HG02870 (cell line): ENCODE data around the gene NOC2L.

Source experiments
- ATAC-seq: cut with Tn5 transposase; IDR thresholded peaks from one replicate; pipeline ENCODE4 v1.9.1; 2021; ENCODE audit warnings: mild to moderate bottlenecking, moderate library complexity; ENCODE audit not compliant: unreplicated experiment

The NOC2L gene

DNA sequence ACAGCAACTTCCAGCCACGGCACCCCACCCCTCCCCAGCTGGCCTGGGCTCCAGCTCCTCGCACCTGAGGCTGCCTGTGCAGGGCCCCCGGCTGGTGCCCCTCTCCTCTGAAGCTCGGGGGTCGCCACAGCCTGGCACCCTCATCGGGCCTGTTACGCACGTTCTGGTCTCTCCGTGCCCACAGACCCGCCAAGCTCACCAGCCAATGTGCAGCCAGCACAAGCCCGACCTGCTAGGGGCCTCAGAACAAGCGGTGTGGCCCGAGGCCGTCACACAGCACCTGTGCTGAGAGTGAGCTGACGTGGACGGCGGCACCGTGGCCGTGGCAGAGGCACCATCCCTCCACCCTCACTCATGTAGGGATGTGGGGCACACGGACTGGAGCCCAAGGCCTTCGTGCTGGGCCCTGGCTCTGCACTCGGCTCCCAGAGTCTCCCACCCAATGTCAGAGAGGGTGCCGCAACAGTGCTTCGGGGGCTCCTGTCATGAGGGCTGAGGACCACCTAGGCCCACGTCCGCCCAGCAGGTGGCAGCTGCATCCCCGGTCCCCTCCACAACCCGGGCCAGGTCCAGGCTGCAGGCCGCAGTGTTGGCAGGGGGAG lies 39.7 kb downstream of the NOC2L start:
- no peak for ATAC-seq

DNA sequence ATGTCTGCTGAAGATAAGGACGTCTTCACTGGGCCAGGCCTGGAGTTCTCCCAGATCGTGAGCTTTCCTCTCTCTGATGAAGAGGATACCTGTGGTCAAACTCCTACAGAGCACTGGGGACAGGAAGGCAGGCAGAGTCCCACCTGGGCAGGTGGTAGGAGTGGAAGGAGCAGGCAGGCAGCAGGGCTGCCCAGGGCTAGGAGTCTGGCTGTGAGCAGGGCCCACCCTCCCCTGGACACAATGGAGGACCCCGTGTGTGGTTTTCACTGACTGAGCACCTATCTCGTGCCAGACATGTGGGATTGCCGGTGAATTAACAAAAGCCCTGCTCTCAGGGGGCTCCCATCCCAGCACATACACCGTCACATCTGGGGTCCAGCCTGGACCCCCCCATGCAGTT lies 40.2 kb downstream of the NOC2L start:
- no peak for ATAC-seq

DNA sequence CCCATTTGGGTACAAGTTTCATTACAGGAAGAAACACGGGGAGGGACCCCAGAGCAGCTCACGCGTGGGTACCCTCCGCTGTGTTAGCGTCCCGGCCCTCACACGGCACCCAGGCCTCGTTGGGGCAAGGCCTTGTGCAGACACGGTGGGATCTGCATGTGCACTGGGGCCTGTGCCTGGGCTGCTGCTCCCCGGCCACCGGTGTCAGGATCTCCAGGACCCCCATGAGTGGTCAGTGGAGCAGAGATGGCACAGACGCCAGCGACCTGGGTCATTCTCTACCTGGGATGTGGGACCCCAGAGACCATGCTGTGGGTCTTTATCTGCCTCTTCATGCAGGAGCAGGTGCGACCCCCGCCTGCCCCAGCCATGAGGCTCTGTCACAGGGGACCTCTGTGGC lies 40.7 kb downstream of the NOC2L start:
- ATAC-seq, result no peak

DNA sequence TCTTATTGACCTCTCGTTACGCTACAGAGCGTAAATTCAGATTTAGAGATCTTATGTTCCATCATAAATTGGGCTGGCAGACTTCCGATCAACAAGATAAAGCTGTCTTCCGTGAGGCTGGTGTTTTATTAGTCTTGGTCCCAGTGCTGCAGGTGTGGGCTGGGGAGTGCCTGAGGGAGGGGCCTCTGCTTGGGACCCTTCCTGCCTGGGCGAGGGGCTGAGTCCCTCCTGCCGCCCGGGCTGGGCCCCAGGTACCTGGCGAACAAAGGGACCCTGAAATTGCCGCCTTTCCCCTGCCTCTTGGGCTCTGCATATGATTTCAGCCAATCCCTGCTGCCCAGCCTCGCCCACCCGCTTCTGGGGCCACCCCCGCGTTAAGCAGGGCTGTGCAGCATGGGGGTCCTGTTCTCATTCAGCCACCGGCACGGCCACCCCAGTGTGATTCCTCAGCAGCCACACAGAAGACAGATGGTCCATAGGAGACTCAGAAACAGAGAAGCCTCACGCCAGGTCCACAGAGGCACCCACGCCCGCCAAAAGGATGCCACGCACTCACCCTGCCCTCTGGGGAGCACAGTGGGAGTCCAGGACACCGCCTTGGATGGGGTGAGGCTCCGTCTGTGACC lies 41.5 kb downstream of the NOC2L start:
- ATAC-seq, result no peak

DNA sequence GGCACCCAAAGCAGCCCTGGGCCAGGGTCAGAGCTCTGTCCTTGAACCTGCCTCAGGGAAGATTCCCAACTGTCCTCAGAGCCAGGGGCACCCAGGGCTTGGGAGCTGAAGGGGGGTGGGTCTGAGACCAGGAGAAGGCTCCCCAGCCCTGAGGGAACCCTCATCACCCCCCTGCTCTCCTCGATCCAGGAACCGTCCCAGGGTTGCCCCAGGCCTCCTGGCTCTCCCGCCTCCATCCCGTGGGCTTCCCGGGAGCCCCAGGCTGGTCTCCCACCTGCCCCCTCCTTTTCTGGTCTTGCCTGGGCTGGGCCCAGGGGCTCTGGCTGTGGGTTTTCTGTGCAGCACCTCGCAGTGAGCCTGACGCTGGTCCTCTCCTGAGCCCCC lies 42.0 kb downstream of the NOC2L start:
- ATAC-seq, result no peak

DNA sequence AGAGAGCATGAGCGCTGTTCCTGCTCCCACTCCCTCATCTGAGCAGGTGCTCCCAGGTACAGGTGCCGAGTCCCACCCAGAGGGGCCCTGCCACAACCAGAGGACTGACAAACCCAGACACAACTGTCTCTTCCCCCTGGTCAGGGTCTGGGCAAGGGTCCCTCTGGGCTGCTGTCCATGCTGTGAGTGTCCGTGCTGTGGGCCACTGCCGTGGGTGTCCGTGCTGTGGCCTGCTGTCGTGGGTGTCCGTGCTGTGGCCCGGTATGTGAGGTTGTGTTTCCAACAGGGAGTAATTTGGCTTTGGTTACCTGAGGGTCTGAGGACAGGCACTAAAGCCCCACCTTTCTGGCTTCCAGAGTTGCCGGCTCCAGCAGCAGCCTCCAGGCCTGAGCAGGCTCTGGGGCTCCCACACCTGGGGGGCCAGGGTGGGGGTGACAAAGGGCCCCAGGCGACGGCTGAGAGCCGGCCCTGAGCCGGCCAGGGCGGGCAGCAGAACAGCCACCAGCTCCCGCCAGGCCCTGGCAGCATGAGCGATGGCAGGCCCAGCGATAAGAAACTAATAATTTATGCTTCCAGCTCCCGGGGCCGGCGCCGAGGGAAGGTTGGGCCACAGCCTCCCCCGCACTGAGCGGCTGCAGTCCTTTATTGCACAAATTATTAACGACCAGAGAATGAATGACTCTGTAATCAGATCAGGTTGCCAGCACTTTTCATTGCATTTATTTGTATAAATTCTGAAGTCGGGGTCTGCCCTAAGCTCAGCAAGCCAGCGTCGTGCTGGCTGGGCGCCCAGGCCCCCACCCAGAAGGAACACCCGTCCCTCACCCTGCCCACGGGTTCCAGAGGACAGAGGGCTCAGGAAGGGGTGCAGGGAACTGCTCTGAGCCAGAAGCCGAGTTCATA lies 42.6 kb downstream of the NOC2L start:
- no peak for ATAC-seq

DNA sequence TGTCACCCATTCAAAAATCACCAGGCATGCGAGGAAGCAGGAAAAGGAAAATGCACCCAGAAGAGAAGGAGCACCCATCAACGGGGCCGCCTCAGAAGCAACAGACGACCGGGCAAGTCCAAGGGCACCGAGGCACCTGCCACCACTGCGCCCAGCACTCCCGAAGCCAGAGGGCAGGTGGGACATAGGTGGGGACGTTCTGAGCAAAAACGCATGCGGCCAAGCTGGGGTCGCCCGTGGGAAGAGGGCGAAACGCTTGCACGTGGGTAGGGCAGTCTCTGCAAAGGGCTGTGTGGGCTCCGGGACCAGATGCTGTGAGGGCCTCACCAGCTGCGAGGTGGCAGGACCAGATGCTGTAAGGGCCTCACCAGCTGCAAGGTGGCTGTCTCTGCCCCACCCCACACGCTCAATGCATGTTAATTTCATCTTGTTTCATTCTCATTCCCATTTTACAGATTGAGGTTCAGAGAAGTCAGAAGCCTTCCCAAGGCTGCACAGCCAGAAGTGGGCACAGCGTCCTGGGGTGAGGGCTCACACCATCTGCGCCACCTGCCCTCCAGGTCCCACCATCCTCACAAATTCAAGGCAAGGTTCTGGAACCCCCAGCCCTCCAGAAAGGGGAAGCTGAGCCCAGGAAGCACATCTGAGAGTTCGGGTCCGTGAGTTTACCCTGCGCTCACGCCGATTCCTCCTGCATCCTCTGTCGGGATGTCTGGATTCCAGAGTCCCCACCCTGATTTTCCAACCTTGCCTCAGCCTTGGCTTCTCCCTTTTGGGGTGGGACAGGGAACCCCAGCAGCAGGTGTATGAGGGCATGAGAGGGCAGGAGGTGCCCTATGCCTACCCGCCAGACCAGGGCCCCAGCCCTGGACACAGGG lies 43.5 kb downstream of the NOC2L start:
- no peak for ATAC-seq

DNA sequence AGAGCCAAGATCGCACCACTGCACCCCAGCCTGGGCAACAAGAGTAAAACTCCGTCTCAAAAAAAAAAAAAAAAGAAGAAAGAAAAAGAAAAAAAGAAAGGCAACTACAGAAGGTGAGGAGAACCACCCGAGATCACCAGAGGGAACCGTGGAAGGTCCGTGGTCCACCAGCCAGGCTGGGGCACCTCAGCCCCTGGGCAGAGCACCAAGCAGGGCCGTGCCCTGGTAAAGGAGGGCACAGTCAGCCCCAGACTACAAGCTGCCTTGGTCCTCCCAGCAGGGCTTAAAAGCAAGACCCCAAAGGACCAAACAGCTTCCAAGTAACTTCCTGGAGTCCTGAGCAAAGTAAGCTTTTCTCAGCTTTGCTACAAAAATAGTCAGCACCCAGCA lies 44.2 kb downstream of the NOC2L start:
- ATAC-seq, result no peak

DNA sequence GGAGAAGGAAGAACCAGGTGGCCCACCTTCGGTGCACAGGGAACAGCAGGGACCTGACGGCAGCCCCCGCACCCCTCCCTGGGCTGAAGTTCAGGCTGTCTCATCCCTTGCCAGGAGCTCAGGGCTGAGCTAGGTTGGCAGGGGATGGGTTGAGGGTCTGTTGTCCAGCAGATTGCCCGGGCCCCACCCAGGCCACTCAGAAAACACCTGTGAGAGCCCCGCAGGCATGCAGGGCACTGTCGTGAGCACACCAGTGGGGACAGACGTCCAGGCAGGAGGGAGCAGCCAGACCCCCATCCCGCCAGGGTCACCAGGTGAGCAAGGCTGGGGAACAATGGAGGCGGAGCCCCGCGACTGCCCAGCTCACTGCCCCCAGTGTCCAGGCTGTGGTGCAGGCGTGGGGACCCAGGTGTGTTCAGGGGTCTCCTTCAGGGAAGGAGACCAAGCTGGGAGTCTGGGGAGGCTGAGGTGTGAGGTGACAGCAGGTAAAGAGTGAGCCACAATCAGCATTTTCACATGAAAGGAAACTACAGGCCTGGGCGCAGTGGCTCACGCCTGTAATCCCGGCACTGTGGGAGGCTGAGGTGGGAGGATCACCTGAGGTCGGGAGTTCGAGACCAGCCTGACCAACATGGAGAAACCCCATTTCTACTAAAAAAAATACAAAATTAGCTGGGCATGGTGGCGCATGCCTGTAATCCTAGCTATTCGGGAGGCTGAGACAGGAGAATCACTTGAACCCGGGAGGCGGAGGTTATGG lies 44.7 kb downstream of the NOC2L start:
- ATAC-seq, result no peak

DNA sequence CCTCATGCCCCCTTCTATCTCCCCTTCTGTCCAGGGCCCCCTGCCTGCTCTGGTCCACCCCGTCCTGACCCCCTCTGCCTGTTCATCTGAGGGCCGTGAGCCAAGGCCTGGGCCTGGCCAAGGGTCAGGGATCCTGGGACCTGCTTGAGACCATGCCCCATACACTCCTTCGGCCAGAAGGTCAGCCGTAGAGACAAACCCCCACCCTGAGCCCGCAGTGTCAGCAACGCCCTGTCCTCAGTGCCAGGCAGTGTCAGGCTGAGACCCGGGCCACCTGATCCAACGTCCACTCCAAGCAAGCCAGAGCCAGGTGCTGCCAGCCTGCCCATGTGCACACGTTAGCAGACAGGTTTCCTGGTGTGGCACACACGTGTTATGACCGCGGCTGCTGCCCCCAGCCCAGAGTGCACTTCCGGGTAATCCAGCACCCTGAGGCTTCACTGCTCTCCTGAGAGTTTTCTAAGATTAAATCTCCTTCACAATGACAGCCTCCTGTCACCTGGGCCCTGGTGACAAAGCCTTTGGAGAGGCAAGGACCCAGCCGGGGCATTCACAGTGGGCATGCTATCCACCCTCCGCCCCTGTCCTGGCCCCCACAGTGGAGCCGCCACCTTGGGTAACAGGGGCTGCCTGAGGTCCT lies 45.4 kb downstream of the NOC2L start:
- no peak for ATAC-seq

DNA sequence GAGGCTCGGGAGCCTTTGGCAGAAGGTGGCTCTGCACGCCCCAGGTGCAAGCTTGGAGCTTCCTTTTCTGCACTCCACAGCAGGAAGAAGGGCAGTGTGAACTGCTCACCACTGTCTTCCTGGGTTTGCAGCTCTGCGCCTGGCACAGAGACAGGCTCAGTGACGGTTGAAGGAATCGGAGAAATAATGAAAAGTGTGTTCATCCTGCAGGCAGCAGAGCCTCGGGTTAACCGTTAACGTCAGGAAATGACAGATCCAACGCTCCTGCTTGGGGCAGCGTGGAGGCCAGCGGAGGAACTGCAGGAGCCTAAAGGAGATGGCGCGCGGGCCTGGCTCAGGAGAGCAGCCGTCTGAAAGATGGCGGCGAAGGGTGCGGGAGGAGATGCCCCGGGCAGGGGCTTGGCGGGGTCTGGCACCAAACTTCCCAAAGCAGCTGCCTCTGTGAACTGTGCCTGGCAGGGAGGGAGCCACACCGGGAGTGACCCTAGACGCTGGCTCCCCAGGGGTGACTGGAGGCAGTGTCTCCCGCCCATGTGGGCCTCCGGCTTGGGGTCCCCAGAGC lies 46.2 kb downstream of the NOC2L start:
- no peak for ATAC-seq

DNA sequence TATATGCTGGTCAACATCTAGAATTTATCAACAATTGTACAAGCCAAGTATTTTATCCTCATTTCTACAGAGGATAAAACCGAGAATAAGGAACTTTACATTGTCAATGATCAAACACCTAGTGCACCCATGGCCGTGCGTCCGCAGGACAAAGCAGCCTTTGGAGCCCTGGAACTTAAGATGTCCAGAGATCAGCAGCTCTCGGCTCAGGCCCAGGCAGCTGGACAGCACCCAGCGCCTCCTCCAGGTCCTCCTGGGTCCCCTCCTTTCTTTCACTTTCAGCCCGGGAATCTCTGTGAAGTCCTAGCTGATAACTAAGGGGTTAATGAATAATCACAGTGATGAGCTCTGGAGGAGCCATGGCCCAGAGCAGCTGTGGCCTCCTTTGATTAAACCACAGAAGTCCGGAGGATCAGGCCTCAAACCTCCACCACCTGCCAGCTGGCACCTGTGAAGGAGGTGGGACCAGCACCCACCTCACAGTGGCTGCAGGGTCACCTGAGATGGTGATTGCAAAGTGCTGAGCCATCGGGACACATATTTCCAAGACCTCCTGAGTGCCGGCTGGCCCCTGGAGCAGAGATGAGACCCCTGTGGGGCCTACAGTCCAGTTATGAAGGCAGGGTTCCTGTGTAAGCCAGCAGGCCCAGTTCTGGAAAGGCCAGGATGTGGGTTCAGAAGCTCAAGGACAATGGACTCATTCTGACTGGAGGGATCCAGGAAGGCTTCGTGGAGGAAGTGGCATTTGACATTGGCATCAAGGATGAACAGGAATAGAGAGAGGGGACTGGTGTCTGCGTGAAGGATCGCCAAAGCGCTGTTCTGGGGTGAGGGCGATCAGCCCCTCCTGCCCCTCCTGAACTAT lies 46.9 kb downstream of the NOC2L start:
- ATAC-seq, result no peak

DNA sequence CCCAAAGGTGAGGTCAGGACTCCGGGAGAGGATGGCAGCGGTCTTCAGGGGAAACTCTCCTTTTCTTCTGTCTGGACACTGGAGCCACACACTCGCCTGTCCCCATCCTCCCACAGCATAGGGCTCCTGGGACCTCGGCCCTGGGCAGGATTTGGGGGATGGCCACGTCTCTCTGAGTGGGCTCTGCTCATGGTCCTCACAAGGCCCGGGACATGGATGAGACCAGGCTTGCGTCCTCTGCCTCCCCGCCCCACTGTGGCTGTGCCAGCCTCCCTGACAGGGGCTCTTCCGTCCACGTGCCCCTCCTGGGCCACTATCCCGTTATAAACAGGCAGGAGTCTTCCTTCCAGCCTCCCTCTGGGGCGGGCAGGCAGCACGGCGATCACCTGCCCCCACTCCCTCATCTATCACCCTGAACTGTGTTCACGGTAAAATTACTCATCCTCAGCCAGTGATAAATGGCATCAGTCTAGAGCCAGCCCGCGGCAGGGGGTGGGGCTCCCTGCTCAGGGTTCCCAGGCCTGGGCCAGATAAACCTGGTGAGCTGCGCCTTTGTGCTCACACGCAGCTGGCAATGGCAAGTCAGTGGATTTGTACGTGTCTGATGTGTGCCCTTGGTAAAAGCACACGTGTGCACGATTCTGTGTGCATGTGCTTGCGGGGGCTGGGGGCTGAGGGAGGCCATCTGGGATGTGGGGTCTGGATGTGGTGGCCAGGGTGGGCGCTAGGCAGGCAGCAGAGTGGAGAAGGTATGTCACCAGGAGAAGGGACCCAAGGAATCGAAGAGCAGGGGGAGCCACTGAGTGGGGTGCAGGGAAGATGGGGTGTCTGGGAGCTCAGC lies 48.0 kb downstream of the NOC2L start:
- ATAC-seq, result no peak

DNA sequence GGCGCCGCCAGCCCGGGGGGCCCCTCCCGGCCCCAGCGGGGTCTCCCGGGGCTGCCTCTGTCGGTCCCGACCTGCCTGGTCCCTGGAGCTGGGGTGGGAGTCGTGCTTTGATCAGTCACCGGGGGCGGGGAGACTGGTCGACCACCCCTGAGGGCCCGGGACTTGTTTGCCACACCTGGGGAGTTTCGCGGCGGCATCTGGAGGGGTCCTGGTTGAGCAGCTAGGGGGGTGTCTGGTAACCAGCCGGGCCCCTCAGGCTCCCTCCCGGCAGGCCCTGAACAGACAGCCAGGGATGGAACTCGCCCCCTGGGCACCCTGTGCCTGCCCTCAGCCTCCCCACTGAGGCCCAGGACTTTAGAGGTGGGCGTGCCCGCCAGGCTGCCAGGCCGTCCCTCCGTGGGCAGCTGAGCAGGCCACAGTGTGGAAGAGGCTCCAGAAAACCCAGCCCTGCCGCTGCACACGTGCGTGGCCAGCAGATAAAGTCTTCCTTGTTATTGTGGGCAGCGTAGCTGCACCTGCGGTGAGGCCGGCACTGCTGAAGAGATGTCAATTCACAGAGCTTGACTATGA lies 48.7 kb downstream of the NOC2L start:
- no peak for ATAC-seq

DNA sequence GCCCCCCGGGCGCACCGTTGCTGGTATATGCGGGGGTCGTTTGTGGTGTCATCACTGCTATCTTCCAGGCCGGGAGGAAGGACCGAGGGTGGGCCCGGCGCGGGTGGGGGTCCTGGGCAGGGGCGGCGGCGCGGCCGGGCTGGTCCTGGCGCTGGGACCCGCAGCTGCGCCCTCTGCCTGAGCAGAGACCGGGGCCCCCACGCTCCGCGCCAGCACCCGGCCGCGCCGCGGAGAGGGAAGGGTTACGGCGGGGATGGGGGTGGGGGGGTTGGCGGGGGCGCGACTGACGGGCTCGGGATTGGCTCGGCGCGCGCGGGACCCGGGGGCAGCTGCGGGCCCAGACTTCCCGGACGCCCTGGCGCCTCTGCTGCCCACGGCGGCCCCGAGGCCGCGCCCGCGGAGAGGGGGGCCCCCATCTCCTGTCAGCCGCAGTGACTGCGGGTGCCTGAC lies 49.2 kb downstream of the NOC2L start:
- no peak for ATAC-seq

DNA sequence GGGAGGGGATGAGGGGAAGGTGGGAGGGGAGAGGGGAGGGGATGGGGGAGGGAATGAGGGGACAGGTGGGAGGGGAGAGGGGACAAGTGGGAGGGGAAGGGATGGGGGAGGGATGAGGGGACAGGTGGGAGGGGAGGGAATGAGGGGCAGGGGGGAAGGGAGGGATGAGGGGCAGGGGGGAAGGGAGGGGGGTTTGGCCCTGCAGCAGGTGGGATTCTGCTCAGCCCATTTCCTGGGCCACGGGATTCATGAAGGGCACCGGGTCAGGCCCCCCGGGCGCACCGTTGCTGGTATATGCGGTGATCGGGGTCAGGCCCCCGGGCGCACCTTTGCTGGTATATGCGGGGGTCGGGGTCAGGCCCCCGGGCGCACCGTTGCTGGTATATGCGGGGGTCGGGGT lies 50.4 kb downstream of the NOC2L start:
- ATAC-seq, result no peak
